A549 (cell line): ENCODE data around the gene TEDDM1.

Source experiments
- BHLHE40 ChIP-seq: IDR thresholded peaks from 2 replicates; pipeline ENCODE4 v1.6.1; 2012; ENCODE audit warnings: low read depth, low read length, inconsistent platforms
- CHD4 ChIP-seq: fragments of 200-600 bp; sonication (generic); IDR thresholded peaks from 2 replicates; pipeline ENCODE4 v1.6.1; 2016; ENCODE audit warnings: antibody characterized with exemption, mild to moderate bottlenecking, borderline replicate concordance
- EP300 ChIP-seq, 2 experiments: fragments of >200 bp; sonication (Bioruptor Twin); formaldehyde crosslinking; IDR thresholded peaks; 2 replicates in 1 of 2; 3 replicates in 1 of 2; pipeline ENCODE4 v1.6.1; 2016 to 2017
- ESRRA ChIP-seq: fragments of 150-350 bp; IDR thresholded peaks from 2 replicates; pipeline ENCODE4 v1.6.1; 2014; ENCODE audit warnings: mild to moderate bottlenecking, low read length, borderline replicate concordance
- KDM5A ChIP-seq: fragments of 200-600 bp; sonication (generic); IDR thresholded peaks from 2 replicates; pipeline ENCODE4 v1.6.1; 2016; ENCODE audit warnings: antibody characterized with exemption, mild to moderate bottlenecking
- MAFK ChIP-seq: fragments of 450-650 bp; IDR thresholded peaks from 2 replicates; pipeline ENCODE4 v1.6.1; 2014; ENCODE audit not compliant: partially characterized antibody
- POLR2A ChIP-seq: IDR thresholded peaks from 2 replicates; pipeline ENCODE4 v1.6.1; 2012; ENCODE audit warnings: mild to moderate bottlenecking, low read length
- RCOR1 ChIP-seq: fragments of 150-350 bp; IDR thresholded peaks from 2 replicates; pipeline ENCODE4 v1.6.1; 2014; ENCODE audit warnings: antibody characterized with exemption, low read length, low read depth
- SMC3 ChIP-seq: fragments of >200 bp; sonication (Bioruptor Twin); formaldehyde crosslinking; IDR thresholded peaks from 3 replicates; pipeline ENCODE4 v1.6.1; 2018; ENCODE audit warnings: inconsistent platforms
- TF ChIP-seq, protein P1 (sequence below): fragments of >200 bp; sonication (Bioruptor Twin); formaldehyde crosslinking; IDR thresholded peaks from 3 replicates; pipeline ENCODE4 v1.5.1; 2016
- TF ChIP-seq, protein P2 (sequence below): IDR thresholded peaks from 2 replicates; pipeline ENCODE4 v1.6.1; 2012
- TF ChIP-seq, protein P3 (sequence below): fragments of 450-650 bp; IDR thresholded peaks from 2 replicates; pipeline ENCODE4 v1.6.1; 2014; ENCODE audit warnings: antibody characterized with exemption
- TF ChIP-seq, protein P4 (sequence below): fragments of 250-450 bp; sonication (Bioruptor Pico); IDR thresholded peaks from 2 replicates; pipeline ENCODE4 v1.5.0; 2021; ENCODE audit warnings: mild to moderate bottlenecking, moderate library complexity, borderline replicate concordance

DNA sequence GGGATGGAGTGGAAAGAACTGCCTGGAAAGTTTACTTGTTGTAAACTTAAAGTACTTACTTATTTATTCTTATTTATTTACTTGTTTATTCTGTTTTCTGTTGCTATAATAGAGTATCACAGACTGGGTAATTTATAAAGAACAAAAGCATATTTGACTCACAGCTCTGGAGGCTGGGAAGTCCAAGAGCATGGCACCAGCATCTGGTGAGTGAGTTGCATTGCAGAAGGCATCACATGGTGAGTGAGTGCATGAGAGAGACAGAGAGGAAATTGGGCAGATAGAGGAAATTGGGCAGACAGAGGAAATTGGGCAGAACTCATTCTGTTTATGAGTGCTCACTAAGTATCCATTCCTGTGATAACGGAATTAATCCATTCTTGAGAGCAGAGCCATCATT lies 37.9 kb upstream of the TEDDM1 start:
- TF ChIP-seq, protein P1, sequence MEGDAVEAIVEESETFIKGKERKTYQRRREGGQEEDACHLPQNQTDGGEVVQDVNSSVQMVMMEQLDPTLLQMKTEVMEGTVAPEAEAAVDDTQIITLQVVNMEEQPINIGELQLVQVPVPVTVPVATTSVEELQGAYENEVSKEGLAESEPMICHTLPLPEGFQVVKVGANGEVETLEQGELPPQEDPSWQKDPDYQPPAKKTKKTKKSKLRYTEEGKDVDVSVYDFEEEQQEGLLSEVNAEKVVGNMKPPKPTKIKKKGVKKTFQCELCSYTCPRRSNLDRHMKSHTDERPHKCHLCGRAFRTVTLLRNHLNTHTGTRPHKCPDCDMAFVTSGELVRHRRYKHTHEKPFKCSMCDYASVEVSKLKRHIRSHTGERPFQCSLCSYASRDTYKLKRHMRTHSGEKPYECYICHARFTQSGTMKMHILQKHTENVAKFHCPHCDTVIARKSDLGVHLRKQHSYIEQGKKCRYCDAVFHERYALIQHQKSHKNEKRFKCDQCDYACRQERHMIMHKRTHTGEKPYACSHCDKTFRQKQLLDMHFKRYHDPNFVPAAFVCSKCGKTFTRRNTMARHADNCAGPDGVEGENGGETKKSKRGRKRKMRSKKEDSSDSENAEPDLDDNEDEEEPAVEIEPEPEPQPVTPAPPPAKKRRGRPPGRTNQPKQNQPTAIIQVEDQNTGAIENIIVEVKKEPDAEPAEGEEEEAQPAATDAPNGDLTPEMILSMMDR, result no peak
- TF ChIP-seq, protein P2, sequence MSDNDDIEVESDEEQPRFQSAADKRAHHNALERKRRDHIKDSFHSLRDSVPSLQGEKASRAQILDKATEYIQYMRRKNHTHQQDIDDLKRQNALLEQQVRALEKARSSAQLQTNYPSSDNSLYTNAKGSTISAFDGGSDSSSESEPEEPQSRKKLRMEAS, result no peak
- TF ChIP-seq, protein P3, sequence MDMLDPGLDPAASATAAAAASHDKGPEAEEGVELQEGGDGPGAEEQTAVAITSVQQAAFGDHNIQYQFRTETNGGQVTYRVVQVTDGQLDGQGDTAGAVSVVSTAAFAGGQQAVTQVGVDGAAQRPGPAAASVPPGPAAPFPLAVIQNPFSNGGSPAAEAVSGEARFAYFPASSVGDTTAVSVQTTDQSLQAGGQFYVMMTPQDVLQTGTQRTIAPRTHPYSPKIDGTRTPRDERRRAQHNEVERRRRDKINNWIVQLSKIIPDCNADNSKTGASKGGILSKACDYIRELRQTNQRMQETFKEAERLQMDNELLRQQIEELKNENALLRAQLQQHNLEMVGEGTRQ, result no peak
- TF ChIP-seq MAFK, result no peak
- TF ChIP-seq CHD4, result no peak
- no peak for TF ChIP-seq EP300 (IDR thresholded peaks at IDR 0.05)
- no peak for TF ChIP-seq ESRRA
- no peak for TF ChIP-seq KDM5A
- TF ChIP-seq SMC3, result no peak
- no peak for TF ChIP-seq BHLHE40
- TF ChIP-seq POLR2A, result no peak
- TF ChIP-seq RCOR1, result no peak
- TF ChIP-seq, protein P4, sequence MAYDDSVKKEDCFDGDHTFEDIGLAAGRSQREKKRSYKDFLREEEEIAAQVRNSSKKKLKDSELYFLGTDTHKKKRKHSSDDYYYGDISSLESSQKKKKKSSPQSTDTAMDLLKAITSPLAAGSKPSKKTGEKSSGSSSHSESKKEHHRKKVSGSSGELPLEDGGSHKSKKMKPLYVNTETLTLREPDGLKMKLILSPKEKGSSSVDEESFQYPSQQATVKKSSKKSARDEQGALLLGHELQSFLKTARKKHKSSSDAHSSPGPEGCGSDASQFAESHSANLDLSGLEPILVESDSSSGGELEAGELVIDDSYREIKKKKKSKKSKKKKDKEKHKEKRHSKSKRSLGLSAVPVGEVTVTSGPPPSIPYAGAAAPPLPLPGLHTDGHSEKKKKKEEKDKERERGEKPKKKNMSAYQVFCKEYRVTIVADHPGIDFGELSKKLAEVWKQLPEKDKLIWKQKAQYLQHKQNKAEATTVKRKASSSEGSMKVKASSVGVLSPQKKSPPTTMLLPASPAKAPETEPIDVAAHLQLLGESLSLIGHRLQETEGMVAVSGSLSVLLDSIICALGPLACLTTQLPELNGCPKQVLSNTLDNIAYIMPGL (CRISPR knock-in tag), result no peak
